Measurements from ENCODE around the gene LBP. TPM values are rescaled to one million over a fixed set of nuclear protein-coding genes. Genes with fewer than 3 reads are reported as not detected.

The LBP gene
- total and polyA plus RNA-seq, 2 donors (not counting 3 experiments of a cell fraction or from before 2014, with no cell fraction given) = 0.03 TPM; not detected in 1

- Histone ChIP-seq H3K4me2 (ENCODE audit: insufficient read depth, low read length) (no peak overlapping the region), H3K27ac (ENCODE audit: insufficient read depth, low read depth, low read length) (no peak overlapping the region), H3K9me3 (replicated peaks; ENCODE audit: control insufficient read depth, insufficient read depth, low read length) (no peaks in the 10 kb centered on the region), H3K36me3 (ENCODE audit: control insufficient read depth in 2 of 2, extremely low read depth in 1 of 2, insufficient read depth in 2 of 2, low read length in 2 of 2) (no peaks in the 10 kb centered on the region), H2AFZ (ENCODE audit: low read depth, low read length) (no peak overlapping the region), H3K9me1 (replicated peaks; ENCODE audit: control insufficient read depth, extremely low read depth, insufficient read depth, low read length) (no peaks in the 10 kb centered on the region), H3K4me1 (ENCODE audit: control insufficient read depth, extremely low read depth, insufficient read depth, low read length) (no peaks in the 10 kb centered on the region), H3K9ac (replicated peaks; ENCODE audit: extremely low read depth, insufficient read depth, low read length) (no peak overlapping the region), H3K4me3 (replicated peaks in 1 of 3; ENCODE audit: insufficient read depth in 1 of 3, low read depth in 1 of 3, low read length in 3 of 3) (no peak overlapping the region), H4K20me1 (replicated peaks; ENCODE audit: control insufficient read depth, extremely low read depth, insufficient read depth, low read length) (no peaks in the 10 kb centered on the region), H3K27me3 (ENCODE audit: control insufficient read depth in 2 of 2, insufficient read depth in 2 of 2, low read length in 2 of 2) (peaks cover 0 to 3% of the 10 kb centered on the region in 2 experiments), H3K79me2 (ENCODE audit: control insufficient read depth, insufficient read depth, low read length) (no peaks in the 10 kb centered on the region)
- ChIA-PET POLR2A (no interaction called here), CTCF (interaction anchor here (1.3 kb wide), 1 partner anchor 783 kb away, joined by 3 read pairs; no protein-coding TSS in a partner anchor)
- DNase-seq (ENCODE audit: low read depth, low spot score) = no peak
- no peak for TF ChIP-seq FOS (IDR thresholded peaks at IDR 0.05; ENCODE audit: borderline replicate concordance, insufficient read depth, low read length)
- no peak for TF ChIP-seq EZH2 (IDR thresholded peaks at IDR 0.05; ENCODE audit: borderline replicate concordance, low read depth, low read length, severe bottlenecking)
- no peak for TF ChIP-seq MAX (IDR thresholded peaks at IDR 0.05; ENCODE audit: insufficient read depth, insufficient read length)
- no peak for TF ChIP-seq MYC (IDR thresholded peaks at IDR 0.05; ENCODE audit: low read depth, low read length)
- TF ChIP-seq POLR2A (IDR thresholded peaks at IDR 0.05; ENCODE audit: low read depth, low read length) = no peak
- no peak for TF ChIP-seq CTCF (IDR thresholded peaks at IDR 0.05; ENCODE audit: extremely low read depth in 1 of 2, insufficient read depth in 1 of 2, low read depth in 1 of 2, low read length in 2 of 2)
- TF ChIP-seq GATA2 (IDR thresholded peaks at IDR 0.05; ENCODE audit: insufficient read depth, insufficient read length, low read depth, low read length) = no peak
- no peak for TF ChIP-seq JUN (IDR thresholded peaks at IDR 0.05; ENCODE audit: borderline replicate concordance, insufficient read depth, insufficient read length, low read depth)
- TF ChIP-seq POLR2AphosphoS5 (IDR thresholded peaks at IDR 0.05; ENCODE audit: insufficient read depth, low read depth, low read length) = no peak
- intact Hi-C loops (cut with micrococcal nuclease) = no loop called here
- no peak for FAIRE-seq
- dilution Hi-C loops (cut with MboI; ENCODE audit: extremely low pct_ligation_motif_present, low sequenced_read_pairs) = no loop called here
- no TSS peak for BruUV-seq (replicated peaks)
Measured at GRCh38 chr20:38346741-38347140, 459 bp downstream of the LBP start.

Data from endothelial cell of umbilical vein (primary cell).